Endodermal cell (in vitro differentiated cells): ENCODE data around the gene RGPD3. TPM values are rescaled to one million over a fixed set of nuclear protein-coding genes. Genes with fewer than 3 reads are reported as not detected.

Experiments
- DNase-seq: peaks from one replicate; pipeline ENCODE4 v3.0.0-alpha.2; 2017
- H3K27ac ChIP-seq: 2 replicates; pipeline ENCODE4 v1.5.1; 2013; ENCODE audit warnings: mild to moderate bottlenecking, low read depth, low read length, moderate library complexity
- H3K27me3 ChIP-seq: 2 replicates; pipeline ENCODE4 v1.6.1; 2013; ENCODE audit warnings: mild to moderate bottlenecking, low read length, moderate library complexity; ENCODE audit not compliant: insufficient read depth, control insufficient read depth, poor library complexity, severe bottlenecking
- H3K36me3 ChIP-seq: 2 replicates; pipeline ENCODE4 v1.7.0; 2013; ENCODE audit warnings: mild to moderate bottlenecking, low read length, moderate library complexity; ENCODE audit not compliant: control insufficient read depth, insufficient read depth
- H3K4me1 ChIP-seq: one replicate; pipeline ENCODE4 v1.7.0; 2013; ENCODE audit warnings: low read length; ENCODE audit not compliant: control insufficient read depth, insufficient read depth
- H3K4me3 ChIP-seq: 2 replicates; pipeline ENCODE4 v1.5.1; 2013; ENCODE audit warnings: mild to moderate bottlenecking, low read length, moderate library complexity
- H3K9ac ChIP-seq: 2 replicates; pipeline ENCODE4 v1.6.1; 2013; ENCODE audit warnings: mild to moderate bottlenecking, low read length, moderate library complexity; ENCODE audit not compliant: poor library complexity, severe bottlenecking; ENCODE audit errors: extremely low read depth
- H3K9me3 ChIP-seq: 2 replicates; pipeline ENCODE4 v1.6.1; 2013; ENCODE audit warnings: mild to moderate bottlenecking, low read length, moderate library complexity; ENCODE audit not compliant: control insufficient read depth
- H3K27ac Mint-ChIP-seq: 2 replicates; pipeline ENCODE4 v1.8.0; 2020; ENCODE audit warnings: mixed read lengths
- H3K27me3 Mint-ChIP-seq: 2 replicates; pipeline ENCODE4 v1.8.0; 2021; ENCODE audit warnings: mild to moderate bottlenecking, mixed read lengths; ENCODE audit not compliant: insufficient read depth
- H3K36me3 Mint-ChIP-seq: 2 replicates; pipeline ENCODE4 v1.8.0; 2020; ENCODE audit warnings: low read depth, mixed read lengths
- H3K4me1 Mint-ChIP-seq: 2 replicates; pipeline ENCODE4 v1.8.0; 2020; ENCODE audit warnings: mixed read lengths
- H3K4me3 Mint-ChIP-seq: 2 replicates; pipeline ENCODE4 v1.8.0; 2020; ENCODE audit warnings: mild to moderate bottlenecking, moderate library complexity, mixed read lengths
- H3K9me3 Mint-ChIP-seq: 2 replicates; pipeline ENCODE4 v1.8.0; 2020; ENCODE audit warnings: mild to moderate bottlenecking, mixed read lengths
- CTCF ChIP-seq: fragments of 200-600 bp; sonication (generic); conservative IDR thresholded peaks from 2 replicates; pipeline ENCODE4 v1.5.0; 2021; ENCODE audit warnings: antibody characterized with exemption, mild to moderate bottlenecking
- WGBS, 2 experiments: methylation state at CpG; one replicate each; pipeline versions ENCODE4 v1.1.5 to v1.1.7; 2013; ENCODE audit warnings: missing lambda C conversion rate in 2 of 2, mixed read lengths in 1 of 2; ENCODE audit not compliant: insufficient coverage in 1 of 2, insufficient read length in 1 of 2; 5-methylcytosine and 5-hydroxymethylcytosine counted together
- total RNA-seq, 2 donors: library from RNA; stranded (reverse); fragmentation: NEBNext Ultra II Directional in 1 of 2; extraction: Animal tissue kit (Norgen Biotek cat#: 25700) in 1 of 2; gene quantifications; 2 replicates in 1 of 2; 3 replicates in 1 of 2; pipeline ENCODE4 v1.2.1, GENCODE V29; 2021

RGPD3 gene
- total RNA-seq, 2 donors from 2014 or later: 0.49 to 0.59 TPM

- H3K36me3 ChIP-seq: no peaks in the 10 kb centered on the region
- Mint-ChIP-seq H3K9me3 (no peaks in the 10 kb centered on the region), H3K27ac (no peak overlapping the region), H3K4me1 (peaks cover 2% of the 10 kb centered on the region), H3K27me3 (peaks cover 2% of the 10 kb centered on the region), H3K36me3 (no peaks in the 10 kb centered on the region), H3K4me3 (no peak overlapping the region)
- H3K9me3 ChIP-seq: no peaks in the 10 kb centered on the region
- no peaks in the 10 kb centered on the region for H3K27me3 ChIP-seq
- H3K9ac ChIP-seq: no peak overlapping the region
- TF ChIP-seq CTCF: peak; percentile 12
- H3K4me1 ChIP-seq: no peaks in the 10 kb centered on the region
- 94 to 98% methylated on average over 9 to 16 of the region's 16 CpGs for WGBS, 2 experiments
- no peak overlapping the region for H3K4me3 ChIP-seq
- no peak overlapping the region for H3K27ac ChIP-seq
- DNase-seq: no peak
Observed at GRCh38 chr2:106343274-106343673, 124.9 kb downstream of the RGPD3 start.

- Histone ChIP-seq H3K4me1 (no peaks in the 10 kb centered on the region), H3K27me3 (no peaks in the 10 kb centered on the region), H3K27ac (no peak overlapping the region), H3K4me3 (no peak overlapping the region), H3K36me3 (no peaks in the 10 kb centered on the region), H3K9ac (no peak overlapping the region), H3K9me3 (no peaks in the 10 kb centered on the region)
- peaks cover 2% of the 10 kb centered on the region for H3K4me1 Mint-ChIP-seq
- 96 to 98% methylated on average over 16 to 25 of the region's 25 CpGs for WGBS, 2 experiments
- no peak for TF ChIP-seq CTCF
- no peak overlapping the region for H3K4me3 Mint-ChIP-seq
- no peak for DNase-seq
- H3K9me3 Mint-ChIP-seq: no peaks in the 10 kb centered on the region
- no peaks in the 10 kb centered on the region for H3K36me3 Mint-ChIP-seq
- peaks cover 2% of the 10 kb centered on the region for H3K27me3 Mint-ChIP-seq
- no peak overlapping the region for H3K27ac Mint-ChIP-seq
Observed at GRCh38 chr2:106342831-106343251, 125.4 kb downstream of the RGPD3 start.

GRCh38 chr2:106341666-106342065 is 126.5 kb downstream of the RGPD3 start:
- Histone ChIP-seq H3K9ac (no peak overlapping the region), H3K9me3 (no peaks in the 10 kb centered on the region), H3K4me1 (no peaks in the 10 kb centered on the region), H3K4me3 (no peak overlapping the region), H3K36me3 (no peaks in the 10 kb centered on the region), H3K27ac (no peak overlapping the region), H3K27me3 (no peaks in the 10 kb centered on the region)
- Mint-ChIP-seq H3K9me3 (no peaks in the 10 kb centered on the region), H3K4me1 (peaks cover 2% of the 10 kb centered on the region), H3K27me3 (peaks cover 2% of the 10 kb centered on the region), H3K27ac (no peak overlapping the region), H3K4me3 (no peak overlapping the region), H3K36me3 (no peaks in the 10 kb centered on the region)
- peak; percentile 53 for DNase-seq
- 89% methylated on average over 5 of the region's 5 CpGs for WGBS, 2 experiments
- no peak for TF ChIP-seq CTCF

Other genes starting within 250 kb of the RGPD3 start
- gene CD8B2, start 19.0 kb upstream of the RGPD3 start, total RNA-seq: not detected